Fibroblast of upper back skin (primary cell): ENCODE results near the gene LRIT3.
"Not testable (repeated sequence)": the region's sequence is repeated elsewhere in the genome, so short reads cannot be mapped to it uniquely, and the experiment has no call there.

Source experiments
- DNase-seq: peaks from one replicate; pipeline ENCODE4 v3.0.0-alpha.2; 2013

LRIT3 gene

GRCh38 chr4:109850601-109851000 is 2.7 kb downstream of the LRIT3 start:
- no peak for DNase-seq

- not testable (repeated sequence) for DNase-seq
These were observed 11.8 kb downstream of the LRIT3 start for GRCh38 chr4:109859426-109860300.

GRCh38 chr4:109861271-109861670 is 13.4 kb downstream of the LRIT3 start:
- DNase-seq: no peak

GRCh38 chr4:109861916-109862511 is 14.1 kb downstream of the LRIT3 start:
- no peak for DNase-seq

GRCh38 chr4:109864134-109864533 is 16.2 kb downstream of the LRIT3 start:
- DNase-seq: no peak

GRCh38 chr4:109870061-109870460 is 22.2 kb downstream of the LRIT3 start:
- no peak for DNase-seq

- no peak for DNase-seq
These were observed 24.2 kb downstream of the LRIT3 start for GRCh38 chr4:109872065-109872464.

- DNase-seq: no peak
These were observed 25.2 kb downstream of the LRIT3 start for GRCh38 chr4:109872950-109873656.

- DNase-seq: peak; percentile 66
These were observed 26.0 kb downstream of the LRIT3 start for GRCh38 chr4:109873791-109874514.

- DNase-seq: no peak
These were observed 27.2 kb downstream of the LRIT3 start for GRCh38 chr4:109875106-109875505.

- DNase-seq: not testable (repeated sequence)
These were observed 27.6 kb downstream of the LRIT3 start for GRCh38 chr4:109875553-109875952.

GRCh38 chr4:109876634-109877265 is 28.8 kb downstream of the LRIT3 start:
- no peak for DNase-seq

- no peak for DNase-seq
These were observed 29.5 kb downstream of the LRIT3 start for GRCh38 chr4:109877400-109877799.

- DNase-seq: no peak
These were observed 30.4 kb downstream of the LRIT3 start for GRCh38 chr4:109878355-109878754.

GRCh38 chr4:109879081-109879480 is 31.2 kb downstream of the LRIT3 start:
- no peak for DNase-seq

- DNase-seq: no peak
These were observed 31.9 kb downstream of the LRIT3 start for GRCh38 chr4:109879636-109880314.

- DNase-seq: no peak
These were observed 38.4 kb downstream of the LRIT3 start for GRCh38 chr4:109886303-109886702.

- no peak for DNase-seq
These were observed 39.2 kb downstream of the LRIT3 start for GRCh38 chr4:109887071-109887470.

GRCh38 chr4:109890076-109890475 is 42.2 kb downstream of the LRIT3 start:
- DNase-seq: no peak

GRCh38 chr4:109902559-109903251 is 54.8 kb downstream of the LRIT3 start:
- no peak for DNase-seq

- DNase-seq: no peak
These were observed 60.8 kb downstream of the LRIT3 start for GRCh38 chr4:109908731-109909130.
